ENCODE measurements around the gene CAPN7. TPM values are rescaled to one million over a fixed set of nuclear protein-coding genes. Genes with fewer than 3 reads are reported as not detected.

Gene CAPN7
- total RNA-seq, 2 donors from 2014 or later = 38.1 to 40.5 TPM

- no peaks in the 10 kb centered on the region for H3K9me3 ChIP-seq
- ATAC-seq (no peak), DNase-seq (no peak)
- H3K27me3 ChIP-seq = no peaks in the 10 kb centered on the region
- no peak for TF ChIP-seq POLR2A (IDR thresholded peaks at IDR 0.05)
- TF ChIP-seq, protein P1, sequence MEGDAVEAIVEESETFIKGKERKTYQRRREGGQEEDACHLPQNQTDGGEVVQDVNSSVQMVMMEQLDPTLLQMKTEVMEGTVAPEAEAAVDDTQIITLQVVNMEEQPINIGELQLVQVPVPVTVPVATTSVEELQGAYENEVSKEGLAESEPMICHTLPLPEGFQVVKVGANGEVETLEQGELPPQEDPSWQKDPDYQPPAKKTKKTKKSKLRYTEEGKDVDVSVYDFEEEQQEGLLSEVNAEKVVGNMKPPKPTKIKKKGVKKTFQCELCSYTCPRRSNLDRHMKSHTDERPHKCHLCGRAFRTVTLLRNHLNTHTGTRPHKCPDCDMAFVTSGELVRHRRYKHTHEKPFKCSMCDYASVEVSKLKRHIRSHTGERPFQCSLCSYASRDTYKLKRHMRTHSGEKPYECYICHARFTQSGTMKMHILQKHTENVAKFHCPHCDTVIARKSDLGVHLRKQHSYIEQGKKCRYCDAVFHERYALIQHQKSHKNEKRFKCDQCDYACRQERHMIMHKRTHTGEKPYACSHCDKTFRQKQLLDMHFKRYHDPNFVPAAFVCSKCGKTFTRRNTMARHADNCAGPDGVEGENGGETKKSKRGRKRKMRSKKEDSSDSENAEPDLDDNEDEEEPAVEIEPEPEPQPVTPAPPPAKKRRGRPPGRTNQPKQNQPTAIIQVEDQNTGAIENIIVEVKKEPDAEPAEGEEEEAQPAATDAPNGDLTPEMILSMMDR (IDR thresholded peaks at IDR 0.05) = no peak
- intact Hi-C loops (cut with DNase I) = no loop called here
- H3K4me3 ChIP-seq = no peak overlapping the region
- 83 to 88% methylated on average over 4 of the region's 4 CpGs for WGBS, 2 donors
- no peak overlapping the region for H3K27ac ChIP-seq
- no peaks in the 10 kb centered on the region for H3K36me3 ChIP-seq (replicated peaks in 1 of 2; ENCODE audit: insufficient read depth in 1 of 2, low read depth in 2 of 2)
- peaks cover 10% of the 10 kb centered on the region for H3K4me1 ChIP-seq
Measured at GRCh38 chr3:15263120-15263519, 57.1 kb downstream of the CAPN7 start.

DNA sequence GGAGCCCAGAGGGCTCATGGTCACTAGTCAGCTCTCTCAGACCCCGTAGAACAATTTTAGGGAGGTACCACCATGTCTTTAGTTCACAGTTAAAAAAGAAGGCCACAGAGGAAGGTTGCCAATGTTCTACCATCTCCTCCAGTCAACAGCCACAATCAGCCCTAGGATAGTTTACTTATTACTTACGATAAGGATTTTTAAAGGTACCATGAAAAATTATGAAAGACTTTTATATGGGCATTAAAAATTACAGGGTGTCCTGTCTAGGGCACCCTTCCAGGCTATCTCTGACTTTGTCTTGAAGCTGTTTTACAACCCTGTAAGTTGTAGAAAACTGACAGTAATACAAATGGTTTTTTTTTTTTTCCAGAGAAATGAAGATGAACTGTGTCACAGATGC lies 57.9 kb downstream of the CAPN7 start:
- H3K4me3 ChIP-seq = no peak overlapping the region
- 28 to 29% methylated on average over 2 of the region's 2 CpGs for WGBS, 2 donors
- no peaks in the 10 kb centered on the region for H3K9me3 ChIP-seq
- peaks cover 10% of the 10 kb centered on the region for H3K4me1 ChIP-seq
- DNase-seq (no peak), ATAC-seq (no peak)
- no peaks in the 10 kb centered on the region for H3K27me3 ChIP-seq
- intact Hi-C loops (cut with DNase I) = no loop called here
- no peak for TF ChIP-seq POLR2A (IDR thresholded peaks at IDR 0.05)
- H3K27ac ChIP-seq = no peak overlapping the region
- no peaks in the 10 kb centered on the region for H3K36me3 ChIP-seq (replicated peaks in 1 of 2; ENCODE audit: insufficient read depth in 1 of 2, low read depth in 2 of 2)

DNA sequence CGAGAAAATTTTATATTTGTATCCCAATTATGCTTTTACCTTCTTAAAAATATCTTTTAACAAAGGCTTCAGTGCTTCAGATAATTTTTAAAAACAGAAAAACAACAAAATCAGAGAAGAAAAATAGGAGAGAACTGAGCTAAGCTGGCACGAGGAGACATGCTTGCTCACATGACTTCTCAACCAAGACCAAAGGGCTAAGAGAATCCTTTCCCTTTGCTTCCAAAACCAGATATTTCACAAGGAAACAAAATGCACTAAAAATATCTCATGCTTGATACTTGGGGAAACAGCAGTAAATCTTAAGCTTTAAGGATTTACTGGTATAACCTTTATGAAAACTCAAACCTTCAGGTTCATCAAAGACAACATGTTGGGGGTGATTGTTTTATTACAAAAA lies 58.4 kb downstream of the CAPN7 start:
- intact Hi-C loops (cut with DNase I) = no loop called here
- H3K27me3 ChIP-seq = no peaks in the 10 kb centered on the region
- H3K27ac ChIP-seq = no peak overlapping the region
- no peak for TF ChIP-seq POLR2A (IDR thresholded peaks at IDR 0.05)
- TF ChIP-seq, protein P1 (IDR thresholded peaks at IDR 0.05) = no peak
- H3K9me3 ChIP-seq = no peaks in the 10 kb centered on the region
- H3K36me3 ChIP-seq (replicated peaks in 1 of 2; ENCODE audit: insufficient read depth in 1 of 2, low read depth in 2 of 2) = no peaks in the 10 kb centered on the region
- ATAC-seq (no peak), DNase-seq (no peak)
- 75 to 87% methylated on average over 2 of the region's 2 CpGs for WGBS, 2 donors
- H3K4me1 ChIP-seq = peaks cover 10% of the 10 kb centered on the region
- no peak overlapping the region for H3K4me3 ChIP-seq

DNA sequence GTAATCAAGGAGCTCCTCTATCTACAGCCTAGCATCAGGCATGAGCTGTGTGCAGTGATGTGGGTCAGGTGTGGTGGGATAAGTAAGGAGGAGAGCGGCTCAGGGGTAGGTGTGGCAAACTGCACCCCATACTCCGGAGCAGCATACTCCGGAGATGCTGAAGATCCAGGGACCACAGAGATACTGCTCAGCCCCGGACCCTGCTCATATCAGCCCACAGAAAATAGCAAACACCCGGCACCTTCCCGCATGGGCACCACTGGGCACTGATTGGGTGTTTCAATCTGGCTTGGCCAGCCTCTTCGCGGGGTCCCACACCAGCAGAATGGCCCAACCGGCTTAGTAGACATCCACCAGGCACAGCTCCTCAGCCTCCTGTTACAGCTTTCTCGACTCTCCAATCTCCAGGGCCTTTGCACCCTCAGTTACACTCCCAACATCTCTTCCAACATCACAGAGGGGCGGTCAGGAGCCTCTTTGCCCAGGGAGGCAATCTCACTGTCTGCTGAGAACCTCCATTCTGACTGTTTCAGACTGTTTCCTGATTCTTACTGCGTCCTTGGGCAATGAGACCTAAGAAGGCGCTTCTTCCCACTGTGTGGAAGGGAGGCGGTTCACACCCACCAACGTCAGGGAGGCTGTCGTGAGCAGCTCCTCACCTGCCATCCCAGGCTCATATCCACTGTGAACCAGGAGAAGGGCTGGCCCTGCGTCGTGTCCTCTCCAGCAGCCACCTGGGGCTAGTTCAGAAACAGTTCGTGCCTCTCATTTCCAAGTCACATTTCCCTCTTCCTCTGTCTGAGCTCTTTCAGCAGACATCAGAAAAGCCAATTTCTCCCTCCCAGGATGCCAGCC lies 59.8 kb downstream of the CAPN7 start:
- peaks cover 10% of the 10 kb centered on the region for H3K4me1 ChIP-seq
- 62 to 71% methylated on average over 15 to 19 of the region's 19 CpGs for WGBS, 2 donors
- no peak for TF ChIP-seq POLR2A (IDR thresholded peaks at IDR 0.05)
- TF ChIP-seq, protein P1 (IDR thresholded peaks at IDR 0.05) = no peak
- H3K27me3 ChIP-seq = no peaks in the 10 kb centered on the region
- intact Hi-C loops (cut with DNase I) = loop anchor here (5.0 kb wide), 1 partner anchor 116 kb away; no protein-coding TSS in a partner anchor
- H3K36me3 ChIP-seq (replicated peaks in 1 of 2; ENCODE audit: insufficient read depth in 1 of 2, low read depth in 2 of 2) = no peaks in the 10 kb centered on the region
- H3K9me3 ChIP-seq = no peaks in the 10 kb centered on the region
- no peak for DNase-seq
- no peak overlapping the region for H3K27ac ChIP-seq
- H3K4me3 ChIP-seq = no peak overlapping the region
- ATAC-seq = no peak

GRCh38 chr3:15266510-15267376 lies 60.7 kb downstream of the CAPN7 start:
- Histone ChIP-seq H3K36me3 (replicated peaks in 1 of 2; ENCODE audit: insufficient read depth in 1 of 2, low read depth in 2 of 2) (no peaks in the 10 kb centered on the region), H3K27ac (no peak overlapping the region), H3K4me3 (no peak overlapping the region), H3K9me3 (no peaks in the 10 kb centered on the region), H3K27me3 (no peaks in the 10 kb centered on the region), H3K4me1 (peaks cover 10% of the 10 kb centered on the region)
- DNase-seq (no peak), ATAC-seq (no peak)
- intact Hi-C loops (cut with DNase I) = loop anchor here (5.0 kb wide), 1 partner anchor 116 kb away; no protein-coding TSS in a partner anchor
- WGBS, 2 donors = 61 to 69% methylated on average over 12 to 13 of the region's 13 CpGs
- TF ChIP-seq, protein P1 (IDR thresholded peaks at IDR 0.05) = no peak

All from body of pancreas (tissue), 4 donors.